HepG2 (cell line): ENCODE data around the gene SDHD. TPM values are rescaled to one million over a fixed set of nuclear protein-coding genes. Genes with fewer than 3 reads are reported as not detected.

Experiments
- ARID4A ChIP-seq: sonication (generic); formaldehyde crosslinking; IDR thresholded peaks from 2 replicates; pipeline ENCODE4 v1.5.0; 2020; ENCODE audit warnings: mild to moderate bottlenecking, missing genetic modification reagents, borderline replicate concordance
- CEBPG ChIP-seq: IDR thresholded peaks from 2 replicates; pipeline ENCODE4 v1.6.1; 2016
- CREM ChIP-seq, 2 experiments: sonication (generic) in 1 of 2; formaldehyde crosslinking in 1 of 2; IDR thresholded peaks; 2 replicates each; pipeline versions ENCODE4 v1.4.0 to v1.6.1; 2016 to 2020; ENCODE audit warnings: antibody characterized with exemption in 1 of 2, mild to moderate bottlenecking in 1 of 2, missing genetic modification reagents in 1 of 2
- DMAP1 ChIP-seq: IDR thresholded peaks from 2 replicates; pipeline ENCODE4 v1.6.1; 2016
- DZIP1 ChIP-seq: sonication (generic); formaldehyde crosslinking; IDR thresholded peaks from 2 replicates; pipeline ENCODE4 v1.5.0; 2020; ENCODE audit warnings: mild to moderate bottlenecking, missing genetic modification reagents
- IKZF1 ChIP-seq: fragments of 450-650 bp; IDR thresholded peaks from 2 replicates; pipeline ENCODE4 v1.7.1; 2016
- NR3C1 ChIP-seq: sonication (generic); formaldehyde crosslinking; IDR thresholded peaks from 2 replicates; pipeline ENCODE4 v1.4.0; 2020; ENCODE audit warnings: missing genetic modification reagents
- PHF8 ChIP-seq: sonication (generic); formaldehyde crosslinking; IDR thresholded peaks from 2 replicates; pipeline ENCODE4 v1.5.0; 2020; ENCODE audit warnings: missing genetic modification reagents
- RBAK ChIP-seq: sonication (generic); formaldehyde crosslinking; IDR thresholded peaks from 2 replicates; pipeline ENCODE4 v1.5.1; 2020; ENCODE audit warnings: mild to moderate bottlenecking, missing genetic modification reagents
- REPIN1 ChIP-seq: sonication (generic); formaldehyde crosslinking; IDR thresholded peaks from 2 replicates; pipeline ENCODE4 v1.8.0; 2022; ENCODE audit warnings: missing genetic modification reagents, low read depth, mild to moderate bottlenecking, borderline replicate concordance
- RORA ChIP-seq: sonication (generic); formaldehyde crosslinking; IDR thresholded peaks from 2 replicates; pipeline ENCODE4 v1.5.0; 2020; ENCODE audit warnings: mild to moderate bottlenecking, missing genetic modification reagents, moderate library complexity
- ZNF510 ChIP-seq: sonication (generic); formaldehyde crosslinking; IDR thresholded peaks from 2 replicates; pipeline ENCODE4 v1.4.0; 2020; ENCODE audit warnings: low read depth, mild to moderate bottlenecking, missing genetic modification reagents
- ZNF724P ChIP-seq: sonication (generic); formaldehyde crosslinking; IDR thresholded peaks from 2 replicates; pipeline ENCODE4 v1.8.0; 2022; ENCODE audit warnings: missing genetic modification reagents, borderline replicate concordance
- ZNF740 ChIP-seq: sonication (generic); formaldehyde crosslinking; IDR thresholded peaks from 2 replicates; pipeline ENCODE4 v1.4.0; 2020; ENCODE audit warnings: missing genetic modification reagents
- polyA plus RNA-seq, 8 experiments: library from polyadenylated mRNA; depleted of rRNA in 3 of 8; stranded (reverse) in 7 of 8; unstranded in 1 of 8; fragments of >200 nt; fragmentation: Illumina TruSeq in 4 of 8; extraction: Trizol in 4 of 8; gene quantifications; 2 replicates each; pipeline versions ENCODE4 v1.2.1 to v1.2.3, GENCODE V29; 2011 to 2016; ENCODE audit warnings: low read depth in 4 of 8, missing spikeins in 1 of 8, mixed read lengths in 1 of 8; ENCODE audit not compliant: insufficient read depth in 1 of 8
- total RNA-seq, 5 experiments: library from RNA; depleted of rRNA; stranded (reverse); fragments of >200 nt; fragmentation: Illumina TruSeq; extraction: Trizol; gene quantifications; 2 replicates each; pipeline ENCODE4 v1.2.3, GENCODE V29; 2016; ENCODE audit warnings: low read depth in 1 of 5
- TF ChIP-seq, protein P1 (sequence below): sonication (generic); formaldehyde crosslinking; IDR thresholded peaks from 2 replicates; pipeline ENCODE4 v1.5.0; 2020; ENCODE audit warnings: missing genetic modification reagents, mild to moderate bottlenecking, borderline replicate concordance
- TF ChIP-seq, protein P2 (sequence below): IDR thresholded peaks from 2 replicates; pipeline ENCODE4 v1.6.1; 2016
- TF ChIP-seq, protein P3 (sequence below): sonication (generic); formaldehyde crosslinking; conservative IDR thresholded peaks from 2 replicates; pipeline ENCODE4 v1.4.0; 2020; ENCODE audit warnings: missing genetic modification reagents

Gene SDHD
- total and polyA plus RNA-seq, 2 of the 13 experiments (the other 11 are each of a cell fraction or from before 2014, with no cell fraction given): 117 to 123 TPM

DNA sequence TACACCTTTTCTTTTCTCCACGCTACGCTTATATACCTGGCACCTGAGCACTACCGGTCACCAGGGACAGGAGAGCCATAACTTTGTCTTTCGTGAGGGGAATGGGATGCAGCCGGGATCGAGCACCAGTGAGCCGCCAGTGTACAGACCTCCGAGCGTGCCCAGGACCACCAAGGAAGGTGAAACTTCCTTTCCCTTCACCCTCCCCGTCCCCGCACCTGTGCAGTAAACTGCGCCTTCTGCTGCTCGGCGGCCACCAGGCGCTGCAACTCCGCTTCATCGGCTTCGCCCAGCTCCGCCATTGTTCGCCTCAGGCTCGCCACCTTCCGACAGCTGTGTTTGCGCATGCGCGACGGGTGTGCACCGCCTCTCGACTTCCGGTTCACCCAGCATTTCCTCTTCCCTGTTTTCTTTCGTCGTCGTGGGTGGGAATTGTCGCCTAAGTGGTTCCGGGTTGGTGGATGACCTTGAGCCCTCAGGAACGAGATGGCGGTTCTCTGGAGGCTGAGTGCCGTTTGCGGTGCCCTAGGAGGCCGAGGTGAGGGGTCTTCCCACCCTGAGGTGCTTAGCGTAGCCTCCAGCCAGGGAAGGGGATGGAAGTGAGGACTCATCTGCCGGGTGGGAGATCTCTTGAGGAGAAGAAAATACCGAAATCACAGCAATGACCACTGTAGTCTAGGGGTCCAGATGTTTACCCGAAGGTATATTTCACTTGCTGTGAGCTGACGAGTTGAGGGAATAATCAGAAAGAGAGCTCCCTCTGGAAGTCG is at the start of gene SDHD, which contains the start of gene TIMM8B (continued):
- TF ChIP-seq NR3C1 (CRISPR knock-in tag) (no peak), RORA (CRISPR knock-in tag) (no peak), DMAP1 (peak; percentile 85; the same call in 1 of the 2 replicates), ZNF740 (CRISPR knock-in tag) (no peak), RBAK (CRISPR knock-in tag) (no peak), DZIP1 (CRISPR knock-in tag) (no peak), ZNF724P (0 out of 2 replicates have a peak, but pooled peaks have one; percentile 45), CREM (IDR thresholded peaks at IDR 0.05) (peak; percentile 88), CREM (CRISPR knock-in tag; IDR thresholded peaks at IDR 0.05) (no peak), IKZF1 (no peak), ARID4A (CRISPR knock-in tag) (peak; percentile 93), CEBPG (CRISPR knock-in tag) (peak; percentile 33; the same call in 1 of the 2 replicates), PHF8 (peak; percentile 92), ZNF510 (CRISPR knock-in tag) (no peak), REPIN1 (CRISPR knock-in tag) (peak; percentile 79; the same call in 1 of the 2 replicates)
- TF ChIP-seq, protein P1, sequence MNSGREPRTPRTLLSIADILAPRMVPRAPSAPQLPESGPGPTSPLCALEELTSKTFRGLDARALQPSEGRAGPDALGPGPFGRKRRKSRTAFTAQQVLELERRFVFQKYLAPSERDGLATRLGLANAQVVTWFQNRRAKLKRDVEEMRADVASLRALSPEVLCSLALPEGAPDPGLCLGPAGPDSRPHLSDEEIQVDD (CRISPR knock-in tag): no peak
- TF ChIP-seq, protein P2, sequence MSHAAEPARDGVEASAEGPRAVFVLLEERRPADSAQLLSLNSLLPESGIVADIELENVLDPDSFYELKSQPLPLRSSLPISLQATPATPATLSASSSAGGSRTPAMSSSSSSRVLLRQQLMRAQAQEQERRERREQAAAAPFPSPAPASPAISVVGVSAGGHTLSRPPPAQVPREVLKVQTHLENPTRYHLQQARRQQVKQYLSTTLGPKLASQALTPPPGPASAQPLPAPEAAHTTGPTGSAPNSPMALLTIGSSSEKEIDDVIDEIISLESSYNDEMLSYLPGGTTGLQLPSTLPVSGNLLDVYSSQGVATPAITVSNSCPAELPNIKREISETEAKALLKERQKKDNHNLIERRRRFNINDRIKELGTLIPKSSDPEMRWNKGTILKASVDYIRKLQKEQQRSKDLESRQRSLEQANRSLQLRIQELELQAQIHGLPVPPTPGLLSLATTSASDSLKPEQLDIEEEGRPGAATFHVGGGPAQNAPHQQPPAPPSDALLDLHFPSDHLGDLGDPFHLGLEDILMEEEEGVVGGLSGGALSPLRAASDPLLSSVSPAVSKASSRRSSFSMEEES: no peak
- TF ChIP-seq, protein P3, sequence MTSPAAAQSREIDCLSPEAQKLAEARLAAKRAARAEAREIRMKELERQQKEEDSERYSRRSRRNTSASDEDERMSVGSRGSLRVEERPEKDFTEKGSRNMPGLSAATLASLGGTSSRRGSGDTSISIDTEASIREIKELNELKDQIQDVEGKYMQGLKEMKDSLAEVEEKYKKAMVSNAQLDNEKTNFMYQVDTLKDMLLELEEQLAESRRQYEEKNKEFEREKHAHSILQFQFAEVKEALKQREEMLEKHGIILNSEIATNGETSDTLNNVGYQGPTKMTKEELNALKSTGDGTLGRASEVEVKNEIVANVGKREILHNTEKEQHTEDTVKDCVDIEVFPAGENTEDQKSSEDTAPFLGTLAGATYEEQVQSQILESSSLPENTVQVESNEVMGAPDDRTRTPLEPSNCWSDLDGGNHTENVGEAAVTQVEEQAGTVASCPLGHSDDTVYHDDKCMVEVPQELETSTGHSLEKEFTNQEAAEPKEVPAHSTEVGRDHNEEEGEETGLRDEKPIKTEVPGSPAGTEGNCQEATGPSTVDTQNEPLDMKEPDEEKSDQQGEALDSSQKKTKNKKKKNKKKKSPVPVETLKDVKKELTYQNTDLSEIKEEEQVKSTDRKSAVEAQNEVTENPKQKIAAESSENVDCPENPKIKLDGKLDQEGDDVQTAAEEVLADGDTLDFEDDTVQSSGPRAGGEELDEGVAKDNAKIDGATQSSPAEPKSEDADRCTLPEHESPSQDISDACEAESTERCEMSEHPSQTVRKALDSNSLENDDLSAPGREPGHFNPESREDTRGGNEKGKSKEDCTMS (CRISPR knock-in tag): no peak
